Activated T-cell treated with anti-CD3 and anti-CD28 coated beads for 24 hours (primary cell): Measurements from ENCODE around the gene TRIM71.
"Not testable (repeated sequence)": the region's sequence is repeated elsewhere in the genome, so short reads cannot be mapped to it uniquely, and the experiment has no call there.

ENCODE experiments used
- DNase-seq: peaks from one replicate; pipeline ENCODE4 v3.0.0-alpha.2; 2020; ENCODE audit warnings: low read depth

Gene TRIM71

DNA sequence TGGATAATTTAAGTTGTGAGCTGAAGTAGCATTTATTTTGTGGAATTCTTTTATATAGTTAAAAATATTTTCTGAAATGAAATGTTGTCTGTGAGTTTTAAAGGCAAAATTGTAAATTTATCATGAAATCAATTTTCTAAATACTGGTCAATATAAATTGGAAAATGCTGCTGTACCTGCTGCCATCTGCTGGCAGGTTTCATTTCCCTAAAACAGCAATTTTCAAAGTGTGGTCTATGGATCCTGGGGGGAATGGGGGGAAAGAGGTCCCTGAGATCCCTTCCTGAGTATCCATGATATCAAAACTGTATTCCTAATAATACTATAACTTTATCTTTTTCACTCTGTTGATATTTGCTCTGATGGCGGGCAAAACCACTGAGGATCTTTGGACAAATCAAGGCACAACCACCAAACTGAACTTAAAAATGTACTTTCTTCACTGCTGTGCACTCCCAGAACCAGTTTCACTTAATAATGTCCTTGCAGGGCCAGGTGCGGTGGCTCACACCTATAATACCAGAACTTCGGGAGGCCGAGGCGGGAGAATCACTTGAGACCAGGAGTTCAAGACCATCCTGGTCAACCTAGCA, 116.4 kb downstream of the TRIM71 start:
- DNase-seq: no peak

DNA sequence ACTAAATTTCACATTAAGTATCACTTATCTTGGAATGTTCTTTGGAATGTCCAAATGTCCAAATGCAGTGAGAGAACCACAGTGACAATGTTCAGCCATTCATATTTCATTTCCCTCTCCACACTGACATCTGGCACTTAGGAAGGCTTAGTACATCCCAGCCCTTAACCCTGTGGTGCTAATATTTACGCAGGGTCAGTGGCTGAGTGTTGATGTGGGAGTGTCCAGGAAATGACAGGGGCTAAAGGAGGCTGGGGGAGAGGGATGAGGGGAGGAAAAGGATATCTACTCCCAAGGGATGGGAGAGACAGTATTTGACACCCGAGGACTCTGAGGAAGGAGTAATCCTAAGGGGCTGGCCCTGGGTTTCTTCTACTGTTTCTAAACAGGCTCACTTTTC, 119.5 kb downstream of the TRIM71 start:
- no peak for DNase-seq

DNA sequence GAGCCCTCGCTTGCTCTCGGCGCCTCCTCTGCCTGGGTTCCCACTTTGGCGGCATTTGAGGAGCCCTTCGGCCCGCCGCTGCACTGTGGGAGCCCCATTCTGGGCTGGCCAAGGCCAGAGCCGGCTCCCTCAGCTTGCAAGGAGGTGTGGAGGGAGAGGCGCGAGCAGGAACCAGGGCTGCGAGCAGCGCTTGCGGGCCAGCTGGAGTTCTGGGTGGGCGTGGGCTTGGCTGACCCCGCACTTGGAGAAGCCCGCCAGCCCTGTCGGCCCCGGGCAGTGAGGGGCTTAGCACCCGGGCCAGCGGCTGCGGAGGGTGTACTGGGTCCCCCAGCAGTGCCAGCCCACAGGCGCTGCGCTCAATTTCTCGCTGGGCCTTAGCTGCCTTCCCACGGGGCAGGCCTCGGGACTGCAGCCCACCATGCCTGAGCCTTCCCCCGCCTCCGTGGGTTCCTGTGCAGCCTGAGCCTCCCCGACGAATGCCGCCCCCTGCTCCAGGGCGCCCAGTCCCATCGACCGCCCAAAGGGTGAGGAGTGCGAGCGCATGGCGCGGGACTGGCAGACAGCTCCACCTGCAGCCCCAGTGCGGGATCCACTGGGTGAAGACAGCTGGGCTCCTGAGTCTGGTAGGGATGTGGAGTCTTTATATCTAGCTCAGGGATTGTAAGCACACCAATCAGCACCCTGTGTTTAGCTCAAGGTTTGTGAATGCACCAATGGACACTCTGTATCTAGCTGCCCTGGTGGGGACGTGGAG, 121.9 kb downstream of the TRIM71 start:
- DNase-seq: not testable (repeated sequence)

DNA sequence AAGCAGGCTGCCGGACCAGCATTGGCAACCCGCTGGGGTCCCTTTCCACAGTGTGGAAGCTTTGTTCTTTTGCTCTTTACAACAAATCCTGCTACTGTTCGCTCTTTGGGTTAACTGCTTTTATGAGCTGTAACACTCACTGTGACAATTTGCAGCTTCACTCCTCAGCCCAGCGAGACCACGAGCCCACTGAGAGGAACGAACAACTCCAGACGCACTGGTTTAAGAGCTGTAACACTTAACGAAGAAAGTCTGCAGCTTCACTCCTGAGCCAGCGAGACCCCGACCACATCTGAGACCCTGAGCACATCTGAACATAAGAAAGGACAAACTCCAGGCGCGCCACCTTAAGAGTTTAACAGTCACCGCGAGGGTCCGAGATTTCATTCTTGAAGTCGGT, 122.9 kb downstream of the TRIM71 start:
- DNase-seq: no peak

DNA sequence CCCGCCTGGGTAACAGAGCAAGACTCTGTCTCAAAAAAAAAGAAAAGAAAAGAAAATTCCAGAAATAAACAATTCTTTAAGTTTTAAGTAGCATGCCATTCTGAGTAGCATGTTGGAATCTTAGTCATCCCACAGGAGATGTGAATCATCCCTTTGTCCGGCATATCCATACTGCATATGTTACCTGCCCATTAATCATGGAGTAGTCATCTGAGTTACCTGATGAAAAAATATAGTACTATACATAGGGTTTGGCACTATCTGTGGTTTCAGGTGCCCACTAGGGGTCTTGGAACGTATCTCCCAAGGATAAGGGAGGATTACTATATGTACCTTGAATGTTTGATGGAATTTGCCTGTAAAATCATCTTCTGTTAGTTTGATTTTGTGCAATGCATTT, 127.3 kb downstream of the TRIM71 start:
- no peak for DNase-seq

DNA sequence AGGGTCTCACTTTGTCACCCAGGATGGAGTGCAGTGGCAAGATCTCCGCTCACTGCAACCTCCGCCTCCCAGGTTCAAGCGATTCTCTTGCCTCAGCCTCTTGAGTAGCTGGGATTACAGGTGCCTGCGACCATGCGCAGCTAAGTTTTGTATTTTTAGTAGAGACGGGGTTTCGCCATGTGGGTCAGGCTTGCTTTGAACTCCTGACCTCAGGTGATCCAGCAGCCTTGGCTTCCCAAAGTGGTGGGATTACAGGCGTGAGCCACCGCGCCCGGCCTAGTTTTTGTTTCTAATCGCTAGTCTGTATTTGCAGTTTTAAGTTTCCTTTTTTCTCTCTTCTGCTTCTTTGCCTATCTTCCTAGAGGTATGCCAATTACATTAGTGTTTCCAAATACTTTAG, 127.8 kb downstream of the TRIM71 start:
- not testable (repeated sequence) for DNase-seq

DNA sequence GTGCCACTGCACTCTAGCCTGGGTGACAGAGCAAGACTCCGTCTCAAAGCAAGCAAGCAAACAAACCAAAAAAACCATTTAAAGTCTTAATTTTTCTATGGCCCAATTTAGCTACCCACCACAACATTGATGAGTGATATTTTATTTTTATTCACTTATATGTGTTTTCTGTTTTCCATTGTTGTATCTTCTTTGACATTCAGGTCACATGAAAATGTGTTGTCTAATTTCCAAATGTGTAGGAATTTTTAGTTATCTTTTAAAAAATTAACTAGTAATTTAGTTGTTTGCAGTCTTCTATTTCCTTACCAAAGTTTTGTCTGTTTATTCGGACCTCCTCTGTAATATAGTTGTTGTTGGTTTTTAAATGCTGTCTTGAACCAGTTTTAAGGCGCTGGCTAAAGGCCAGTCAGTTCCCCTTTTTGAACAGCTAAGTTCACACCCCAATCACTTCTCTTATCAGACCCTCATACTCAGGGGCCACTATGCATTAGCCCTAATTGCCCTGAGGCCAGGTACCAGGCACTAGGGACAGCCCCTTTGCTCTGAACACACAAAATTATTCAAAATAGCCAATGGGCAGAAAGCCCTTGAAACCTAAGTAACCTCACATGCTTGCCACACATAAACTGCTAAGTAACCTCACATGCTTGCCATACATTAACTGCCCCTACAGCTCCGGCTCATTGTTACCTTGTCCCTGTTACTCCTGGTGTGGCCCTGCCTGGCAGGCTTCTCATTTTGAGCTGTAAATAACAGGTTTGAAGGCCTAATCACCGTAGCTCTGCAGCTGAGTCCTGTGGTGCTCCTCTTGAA, 129.4 kb downstream of the TRIM71 start:
- no peak for DNase-seq
